ENCODE data around the gene B9D1. TPM values are rescaled to one million over a fixed set of nuclear protein-coding genes. Genes with fewer than 3 reads are reported as not detected.
A peak's percentile ranks its signal among the peaks of the same experiment; 100 is the strongest.

Gene B9D1
- total RNA-seq, 1 donor: 21.0 TPM

DNA sequence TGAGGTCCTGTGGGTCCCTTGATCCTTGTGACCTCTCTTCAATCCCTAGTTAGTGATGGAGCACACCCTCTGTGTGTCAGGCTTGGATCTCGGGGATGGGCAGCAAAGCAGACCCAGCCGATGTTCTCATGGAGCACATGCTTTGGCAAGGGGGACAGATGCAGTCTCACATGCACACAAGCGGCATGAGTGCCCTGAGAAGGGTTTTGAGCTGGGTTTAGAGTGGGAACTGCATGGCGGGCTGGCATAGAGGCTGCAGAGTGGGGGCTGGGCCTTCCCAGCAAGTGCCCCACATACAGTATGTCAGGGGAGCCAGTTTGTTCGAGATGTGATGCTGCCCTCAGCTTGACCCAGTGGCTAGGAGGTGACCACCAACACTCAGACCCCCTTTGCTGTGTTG is 41.6 kb downstream of the B9D1 start:
- TF ChIP-seq, protein P1, sequence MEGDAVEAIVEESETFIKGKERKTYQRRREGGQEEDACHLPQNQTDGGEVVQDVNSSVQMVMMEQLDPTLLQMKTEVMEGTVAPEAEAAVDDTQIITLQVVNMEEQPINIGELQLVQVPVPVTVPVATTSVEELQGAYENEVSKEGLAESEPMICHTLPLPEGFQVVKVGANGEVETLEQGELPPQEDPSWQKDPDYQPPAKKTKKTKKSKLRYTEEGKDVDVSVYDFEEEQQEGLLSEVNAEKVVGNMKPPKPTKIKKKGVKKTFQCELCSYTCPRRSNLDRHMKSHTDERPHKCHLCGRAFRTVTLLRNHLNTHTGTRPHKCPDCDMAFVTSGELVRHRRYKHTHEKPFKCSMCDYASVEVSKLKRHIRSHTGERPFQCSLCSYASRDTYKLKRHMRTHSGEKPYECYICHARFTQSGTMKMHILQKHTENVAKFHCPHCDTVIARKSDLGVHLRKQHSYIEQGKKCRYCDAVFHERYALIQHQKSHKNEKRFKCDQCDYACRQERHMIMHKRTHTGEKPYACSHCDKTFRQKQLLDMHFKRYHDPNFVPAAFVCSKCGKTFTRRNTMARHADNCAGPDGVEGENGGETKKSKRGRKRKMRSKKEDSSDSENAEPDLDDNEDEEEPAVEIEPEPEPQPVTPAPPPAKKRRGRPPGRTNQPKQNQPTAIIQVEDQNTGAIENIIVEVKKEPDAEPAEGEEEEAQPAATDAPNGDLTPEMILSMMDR (IDR thresholded peaks at IDR 0.05; ENCODE audit: extremely low read depth, low read depth, low read length): no peak
- H3K27ac ChIP-seq (ENCODE audit: low read depth, low read length): no peak overlapping the region
- H3K27me3 ChIP-seq (ENCODE audit: insufficient read depth, low read length): no peaks in the 10 kb centered on the region
- peaks cover 20% of the 10 kb centered on the region for H3K36me3 ChIP-seq (ENCODE audit: insufficient read depth, low read length)
- H3K9me3 ChIP-seq (ENCODE audit: low read depth, low read length): no peaks in the 10 kb centered on the region
- no peak overlapping the region for H3K4me3 ChIP-seq (ENCODE audit: insufficient read depth, low read length)
- H4K20me1 ChIP-seq (ENCODE audit: insufficient read depth, low read length): no peaks in the 10 kb centered on the region
- H3K79me2 ChIP-seq (ENCODE audit: insufficient read depth, low read length): no peaks in the 10 kb centered on the region
- no peak for DNase-seq (ENCODE audit: insufficient read length, low spot score, missing footprints)
- no peaks in the 10 kb centered on the region for H3K4me1 ChIP-seq (ENCODE audit: insufficient read depth, low read length)
- H2AFZ ChIP-seq (ENCODE audit: low read length): no peak overlapping the region
- no peak overlapping the region for H3K4me2 ChIP-seq (ENCODE audit: insufficient read depth, low read length)

DNA sequence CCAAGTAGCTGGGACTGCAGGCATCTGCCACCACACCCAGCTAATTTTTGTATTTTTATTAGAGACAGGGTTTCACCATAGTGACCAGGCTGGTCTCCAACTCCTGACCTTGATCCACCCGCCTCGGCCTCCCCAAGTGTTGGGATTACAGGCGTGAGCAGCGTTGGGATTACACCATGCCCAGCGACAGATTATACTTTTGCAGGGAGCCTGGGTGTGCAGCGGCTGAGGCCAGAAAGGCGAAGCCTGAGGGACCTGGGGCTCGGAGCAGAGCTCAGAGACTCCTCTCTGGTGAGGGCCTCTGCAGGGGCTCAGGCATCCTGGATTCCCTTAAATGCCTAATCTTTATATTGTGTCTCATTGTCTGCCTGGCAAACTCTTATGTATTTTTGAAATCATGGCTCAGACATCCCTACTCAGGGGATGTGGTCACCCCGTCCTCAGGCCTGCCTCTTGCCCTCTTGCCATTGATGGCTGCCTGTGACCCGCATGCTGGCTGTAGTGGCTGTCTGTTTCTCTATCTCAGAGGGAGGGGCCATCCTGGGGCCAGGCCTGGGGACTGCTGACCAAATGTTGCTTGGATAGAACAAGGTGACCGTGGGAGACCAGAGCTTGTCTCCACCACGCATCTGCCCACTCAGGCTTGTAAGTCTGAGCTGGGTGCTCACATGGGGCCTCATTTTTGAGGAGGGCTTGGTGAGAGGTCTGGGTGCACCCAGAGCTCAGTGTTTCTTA is 42.6 kb downstream of the B9D1 start:
- H3K79me2 ChIP-seq (ENCODE audit: insufficient read depth, low read length): no peaks in the 10 kb centered on the region
- no peaks in the 10 kb centered on the region for H3K27me3 ChIP-seq (ENCODE audit: insufficient read depth, low read length)
- no peaks in the 10 kb centered on the region for H4K20me1 ChIP-seq (ENCODE audit: insufficient read depth, low read length)
- H3K4me3 ChIP-seq (ENCODE audit: insufficient read depth, low read length): no peak overlapping the region
- H3K36me3 ChIP-seq (ENCODE audit: insufficient read depth, low read length): peaks cover 20% of the 10 kb centered on the region
- no peak overlapping the region for H3K4me2 ChIP-seq (ENCODE audit: insufficient read depth, low read length)
- H3K4me1 ChIP-seq (ENCODE audit: insufficient read depth, low read length): no peaks in the 10 kb centered on the region
- DNase-seq (ENCODE audit: insufficient read length, low spot score, missing footprints): no peak
- H3K27ac ChIP-seq (ENCODE audit: low read depth, low read length): no peak overlapping the region
- no peak overlapping the region for H2AFZ ChIP-seq (ENCODE audit: low read length)
- H3K9me3 ChIP-seq (ENCODE audit: low read depth, low read length): no peaks in the 10 kb centered on the region
- TF ChIP-seq, protein P1 (IDR thresholded peaks at IDR 0.05; ENCODE audit: extremely low read depth, low read depth, low read length): no peak

DNA sequence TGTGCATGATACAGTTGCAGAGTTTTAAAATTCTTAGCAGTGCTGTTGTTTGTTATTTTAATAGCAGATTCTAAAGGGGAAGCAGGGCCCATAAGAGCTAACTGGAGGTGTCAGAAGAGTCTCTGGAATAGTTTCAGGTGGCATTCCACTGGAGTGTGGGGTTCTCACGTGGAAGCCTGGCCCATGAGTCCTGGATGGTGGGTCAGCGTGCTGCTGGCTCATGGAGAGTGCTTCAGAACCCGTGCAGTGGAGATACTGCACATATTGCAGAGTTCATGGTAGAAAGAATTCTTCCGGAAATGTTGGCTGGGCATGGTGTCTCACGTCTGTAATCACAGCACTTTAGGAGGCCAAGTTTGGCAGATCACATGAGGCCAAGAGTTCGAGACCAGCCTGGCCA is 43.9 kb downstream of the B9D1 start:
- Histone ChIP-seq H3K4me2 (ENCODE audit: insufficient read depth, low read length) (no peak overlapping the region), H3K27me3 (ENCODE audit: insufficient read depth, low read length) (no peaks in the 10 kb centered on the region), H3K36me3 (ENCODE audit: insufficient read depth, low read length) (peaks cover 24% of the 10 kb centered on the region), H3K27ac (ENCODE audit: low read depth, low read length) (no peak overlapping the region), H3K9me3 (ENCODE audit: low read depth, low read length) (no peaks in the 10 kb centered on the region), H2AFZ (ENCODE audit: low read length) (no peak overlapping the region), H4K20me1 (ENCODE audit: insufficient read depth, low read length) (no peaks in the 10 kb centered on the region), H3K4me1 (ENCODE audit: insufficient read depth, low read length) (no peaks in the 10 kb centered on the region), H3K4me3 (ENCODE audit: insufficient read depth, low read length) (no peak overlapping the region), H3K79me2 (ENCODE audit: insufficient read depth, low read length) (no peaks in the 10 kb centered on the region)
- no peak for DNase-seq (ENCODE audit: insufficient read length, low spot score, missing footprints)
- TF ChIP-seq, protein P1 (IDR thresholded peaks at IDR 0.05; ENCODE audit: extremely low read depth, low read depth, low read length): no peak

DNA sequence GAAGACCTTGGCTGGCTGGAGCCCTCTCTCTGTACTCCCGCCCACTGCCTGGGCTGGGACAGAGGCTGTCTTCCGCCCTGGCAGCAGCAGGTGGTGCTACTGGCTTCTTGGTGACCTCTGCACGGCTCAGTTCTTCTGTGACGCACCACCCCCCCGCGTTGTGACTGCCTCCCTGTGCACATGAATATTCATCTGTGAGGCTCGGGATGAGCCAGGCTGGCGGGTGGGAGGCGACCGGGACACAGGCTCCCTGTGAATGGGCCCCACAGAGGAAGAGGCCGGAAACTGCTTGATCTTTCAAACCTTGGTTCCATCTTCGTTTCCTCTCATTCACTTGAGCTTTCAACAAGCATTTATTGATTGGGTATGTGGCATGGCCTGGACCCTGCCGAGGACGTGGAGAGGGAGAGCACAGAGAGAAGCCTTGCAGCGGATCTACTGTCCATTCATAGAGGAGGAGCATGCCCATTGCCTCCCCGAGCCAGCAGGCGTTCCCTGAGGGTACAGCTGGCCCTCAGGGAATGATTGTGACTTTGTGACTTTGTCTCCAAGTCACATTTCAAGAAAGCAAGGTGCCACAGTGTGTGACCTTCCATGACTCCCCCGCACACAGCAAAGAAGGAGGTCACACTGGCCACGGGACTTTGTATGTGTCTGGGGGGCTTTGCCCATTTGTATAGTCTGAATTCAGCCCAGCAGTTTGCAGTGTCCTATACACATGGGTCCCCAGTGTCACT is 45.0 kb downstream of the B9D1 start:
- H3K27me3 ChIP-seq (ENCODE audit: insufficient read depth, low read length): no peaks in the 10 kb centered on the region
- H3K4me3 ChIP-seq (ENCODE audit: insufficient read depth, low read length): no peak overlapping the region
- H3K4me2 ChIP-seq (ENCODE audit: insufficient read depth, low read length): no peak overlapping the region
- no peaks in the 10 kb centered on the region for H3K79me2 ChIP-seq (ENCODE audit: insufficient read depth, low read length)
- H4K20me1 ChIP-seq (ENCODE audit: insufficient read depth, low read length): no peaks in the 10 kb centered on the region
- no peaks in the 10 kb centered on the region for H3K4me1 ChIP-seq (ENCODE audit: insufficient read depth, low read length)
- no peak overlapping the region for H3K27ac ChIP-seq (ENCODE audit: low read depth, low read length)
- DNase-seq (ENCODE audit: insufficient read length, low spot score, missing footprints): peak; percentile 83
- H3K36me3 ChIP-seq (ENCODE audit: insufficient read depth, low read length): peaks cover 33% of the 10 kb centered on the region
- no peak overlapping the region for H2AFZ ChIP-seq (ENCODE audit: low read length)
- no peaks in the 10 kb centered on the region for H3K9me3 ChIP-seq (ENCODE audit: low read depth, low read length)
- TF ChIP-seq, protein P1 (IDR thresholded peaks at IDR 0.05; ENCODE audit: extremely low read depth, low read depth, low read length): no peak
